ENCODE measurements around the gene TRRAP.
A peak's percentile ranks its signal among the peaks of the same experiment; 100 is the strongest.
"Not testable (repeated sequence)": the region's sequence is repeated elsewhere in the genome, so short reads cannot be mapped to it uniquely, and the experiment has no call there.

TRRAP gene

GRCh38 chr7:98866765-98867164 lies 11.6 kb upstream of the TRRAP start:
- no peak for DNase-seq

- DNase-seq, result no peak
Measured at GRCh38 chr7:98868450-98868849, 9.9 kb upstream of the TRRAP start.

- DNase-seq, result no peak
Measured at GRCh38 chr7:98869027-98869596, 9.2 kb upstream of the TRRAP start.

GRCh38 chr7:98869597-98870120 lies 8.7 kb upstream of the TRRAP start, which contains the start of gene TMEM130:
Gene TMEM130 (minus strand): TSS chr7:98870014. CDS start chr7:98869861, 153 bp downstream.
- peak in 1 of 2 donors; percentile 7 for DNase-seq

- DNase-seq, result peak; percentile 76 to 85
Measured at GRCh38 chr7:98870121-98870651, 8.1 kb upstream of the TRRAP start.

- no peak for DNase-seq
Measured at GRCh38 chr7:98870807-98871491, 7.4 kb upstream of the TRRAP start.

GRCh38 chr7:98872328-98872924 lies 5.9 kb upstream of the TRRAP start:
- DNase-seq, result peak in 1 of 2 donors; percentile 22

GRCh38 chr7:98873610-98874009 lies 4.7 kb upstream of the TRRAP start:
- not testable (repeated sequence) for DNase-seq

GRCh38 chr7:98874942-98875341 lies 3.4 kb upstream of the TRRAP start:
- no peak for DNase-seq

- no peak for DNase-seq
Measured at GRCh38 chr7:98875501-98875900, 2.8 kb upstream of the TRRAP start.

- no peak for DNase-seq
Measured at GRCh38 chr7:98877146-98877545, 1.2 kb upstream of the TRRAP start.

GRCh38 chr7:98877692-98878364 lies 504 bp upstream of the TRRAP start:
- DNase-seq, result no peak

GRCh38 chr7:98879198-98879978 lies 1.1 kb downstream of the TRRAP start:
- peak; percentile 53 to 62 for DNase-seq

- no peak for DNase-seq
Measured at GRCh38 chr7:98879979-98880315, 1.6 kb downstream of the TRRAP start.

GRCh38 chr7:98880485-98880884 lies 2.2 kb downstream of the TRRAP start:
- no peak for DNase-seq

- DNase-seq, result no peak
Measured at GRCh38 chr7:98881561-98882315, 3.4 kb downstream of the TRRAP start.

GRCh38 chr7:98884416-98884815 lies 6.1 kb downstream of the TRRAP start:
- no peak for DNase-seq

- no peak for DNase-seq
Measured at GRCh38 chr7:98887038-98887437, 8.7 kb downstream of the TRRAP start.

- no peak for DNase-seq
Measured at GRCh38 chr7:98892609-98893008, 14.3 kb downstream of the TRRAP start.

GRCh38 chr7:98899816-98900215 lies 21.5 kb downstream of the TRRAP start:
- no peak for DNase-seq

- no peak for DNase-seq
Measured at GRCh38 chr7:98900815-98901214, 22.5 kb downstream of the TRRAP start.

GRCh38 chr7:98902523-98902922 lies 24.2 kb downstream of the TRRAP start:
- DNase-seq, result no peak

Data from stimulated activated CD4-positive, alpha-beta T cell treated with anti-CD3 and anti-CD28 coated beads, Interleukin-2, amount 100 ng/mL, for 24 hours (primary cell).